H1 (cell line): Measurements from ENCODE around the gene SHISAL1. TPM values are rescaled to one million over a fixed set of nuclear protein-coding genes. Genes with fewer than 3 reads are reported as not detected.

Experiments used
- CTCF ChIA-PET: fragments of 300-600 bp; sonication (Branson Sonifier 250); formaldehyde crosslinking; loops from one replicate; lab custom pipeline; 2021; ENCODE audit not compliant: partially characterized antibody; lab: Charles Lee
- POLR2A ChIA-PET: fragments of 300-600 bp; sonication (Branson Sonifier 250); formaldehyde crosslinking; loops from one replicate; lab custom pipeline; 2021; ENCODE audit warnings: inconsistent platforms; ENCODE audit not compliant: partially characterized antibody; lab: Charles Lee
- DNase-seq, 2 experiments: peaks; one replicate each; pipeline versions ENCODE4 v3.0.0 to v3.0.0-alpha.2; 2010 to 2022; ENCODE audit warnings: low spot score in 2 of 2, low read depth in 1 of 2, mixed read lengths in 1 of 2
- FAIRE-seq: peaks from 2 replicates; lab custom pipeline; 2011; peaks lifted over from hg19 to GRCh38; lab: Jason Lieb, UNC
- H2AFZ ChIP-seq: 2 replicates; pipeline ENCODE4 v1.8.1; 2012; ENCODE audit warnings: low read length, inconsistent platforms
- H2AK5ac ChIP-seq: 2 replicates; pipeline ENCODE4 v1.6.1; 2013; ENCODE audit warnings: low read depth, low read length
- H2BK120ac ChIP-seq: replicated peaks from 2 replicates; pipeline ENCODE3; 2013; ENCODE audit warnings: low read depth, low read length, inconsistent platforms
- H2BK12ac ChIP-seq: 2 replicates; pipeline ENCODE4 v1.6.1; 2013; ENCODE audit warnings: low read depth, low read length
- H2BK15ac ChIP-seq: 2 replicates; pipeline ENCODE4 v1.6.1; 2013; ENCODE audit warnings: low read length
- H2BK20ac ChIP-seq: 2 replicates; pipeline ENCODE4 v1.6.1; 2013; ENCODE audit warnings: low read length
- H2BK5ac ChIP-seq: 2 replicates; pipeline ENCODE4 v1.6.1; 2013; ENCODE audit warnings: low read depth, low read length
- H3K14ac ChIP-seq: 2 replicates; pipeline ENCODE4 v1.6.1; 2013; ENCODE audit warnings: inconsistent platforms; ENCODE audit not compliant: insufficient read length
- H3K18ac ChIP-seq: 2 replicates; pipeline ENCODE4 v1.6.1; 2013; ENCODE audit warnings: low read length; ENCODE audit errors: extremely low read depth
- H3K23ac ChIP-seq: 2 replicates; pipeline ENCODE4 v1.6.1; 2013; ENCODE audit warnings: inconsistent platforms; ENCODE audit not compliant: insufficient read length
- H3K23me2 ChIP-seq: 2 replicates; pipeline ENCODE4 v1.6.1; 2013; ENCODE audit warnings: low read depth, low read length
- H3K27ac ChIP-seq: 2 replicates; pipeline ENCODE4 v1.6.1; 2011; ENCODE audit warnings: low read depth, low read length, inconsistent platforms
- H3K27me3 ChIP-seq, 4 experiments: replicated peaks in 1 of 4; 1 replicate in 1 of 4; 2 replicates in 3 of 4; pipeline versions ENCODE4 v1.6.1 to v1.8.1; 2011 to 2013; ENCODE audit warnings: low read length in 3 of 4, mild to moderate bottlenecking in 3 of 4, inconsistent platforms in 2 of 4, mixed read lengths in 2 of 4, moderate library complexity in 1 of 4; ENCODE audit not compliant: control insufficient read depth in 3 of 4, insufficient read depth in 3 of 4; ENCODE audit errors: extremely low read depth in 1 of 4
- H3K36me3 ChIP-seq, 4 experiments: 2 replicates each; pipeline versions ENCODE4 v1.6.1 to v1.8.1; 2011 to 2013; ENCODE audit warnings: mild to moderate bottlenecking in 4 of 4, low read length in 3 of 4, moderate library complexity in 2 of 4, control low read depth in 1 of 4, inconsistent platforms in 1 of 4; ENCODE audit not compliant: insufficient read depth in 4 of 4, control insufficient read depth in 2 of 4
- H3K4ac ChIP-seq: replicated peaks from 2 replicates; pipeline ENCODE3; 2013; ENCODE audit warnings: low read length, low read depth, mixed read lengths, inconsistent platforms; ENCODE audit not compliant: insufficient read length
- H3K4me1 ChIP-seq, 4 experiments: replicated peaks in 1 of 4; 1 replicate in 1 of 4; 2 replicates in 3 of 4; pipeline versions ENCODE4 v1.6.1 to v1.8.1; 2011 to 2013; ENCODE audit warnings: low read length in 3 of 4, inconsistent platforms in 2 of 4, mixed read lengths in 1 of 4; ENCODE audit not compliant: insufficient read depth in 4 of 4, control insufficient read depth in 3 of 4
- H3K4me2 ChIP-seq, 2 experiments: 2 replicates each; pipeline versions ENCODE4 v1.6.1 to v1.8.1; 2011 to 2013; ENCODE audit warnings: low read depth in 2 of 2, low read length in 2 of 2, control low read depth in 1 of 2, inconsistent platforms in 1 of 2, mild to moderate bottlenecking in 1 of 2; ENCODE audit not compliant: insufficient read depth in 1 of 2
- H3K4me3 ChIP-seq, 4 experiments: fragments of 200-600, 300-600 bp in 1 of 4; sonication (generic), shearing (Covaris generic), sonication (Bioruptor Twin) in 1 of 4; 2 replicates each; pipeline versions ENCODE4 v1.5.1 to v1.8.1; 2011 to 2016; ENCODE audit warnings: low read length in 4 of 4, low read depth in 3 of 4, control low read depth in 2 of 4, inconsistent platforms in 2 of 4, mild to moderate bottlenecking in 2 of 4, mixed read lengths in 1 of 4, moderate library complexity in 1 of 4; ENCODE audit not compliant: insufficient read depth in 2 of 4; ENCODE audit errors: extremely low read depth in 1 of 4
- H3K56ac ChIP-seq: replicated peaks from 2 replicates; pipeline ENCODE3; 2013; ENCODE audit warnings: low read depth, mild to moderate bottlenecking, mixed read lengths, low read length, inconsistent platforms; ENCODE audit not compliant: insufficient read length
- H3K79me1 ChIP-seq: 2 replicates; pipeline ENCODE4 v1.6.1; 2013; ENCODE audit warnings: low read depth, low read length, control low read depth
- H3K79me2 ChIP-seq, 2 experiments: 2 replicates each; pipeline versions ENCODE4 v1.6.1 to v1.8.1; 2012 to 2013; ENCODE audit warnings: low read length in 2 of 2, mild to moderate bottlenecking in 2 of 2, inconsistent platforms in 1 of 2; ENCODE audit not compliant: insufficient read depth in 2 of 2, control insufficient read depth in 1 of 2
- H3K9ac ChIP-seq, 4 experiments: replicated peaks in 1 of 4; 1 replicate in 1 of 4; 2 replicates in 3 of 4; pipeline versions ENCODE4 v1.6.1 to v1.8.1; 2011 to 2013; ENCODE audit warnings: low read depth in 3 of 4, low read length in 3 of 4, control low read depth in 2 of 4, mild to moderate bottlenecking in 2 of 4, moderate library complexity in 2 of 4, inconsistent platforms in 1 of 4; ENCODE audit errors: extremely low read depth in 1 of 4
- H3K9me3 ChIP-seq, 2 experiments: 2 replicates each; pipeline versions ENCODE4 v1.6.1 to v1.8.1; 2012 to 2013; ENCODE audit warnings: mild to moderate bottlenecking in 2 of 2, moderate library complexity in 2 of 2, control low read depth in 1 of 2, inconsistent platforms in 1 of 2, low read depth in 1 of 2, low read length in 1 of 2, mixed read lengths in 1 of 2; ENCODE audit not compliant: insufficient read depth in 2 of 2
- H4K20me1 ChIP-seq, 2 experiments: replicated peaks in 1 of 2; 2 replicates each; pipeline versions ENCODE3 to v1.8.1; 2011 to 2013; ENCODE audit warnings: inconsistent platforms in 2 of 2, low read length in 2 of 2, mild to moderate bottlenecking in 1 of 2; ENCODE audit not compliant: insufficient read depth in 2 of 2, control insufficient read depth in 1 of 2
- H4K5ac ChIP-seq: 2 replicates; pipeline ENCODE4 v1.6.1; 2013; ENCODE audit warnings: low read length, low read depth, mixed read lengths, inconsistent platforms; ENCODE audit not compliant: insufficient read length
- H4K8ac ChIP-seq: 2 replicates; pipeline ENCODE4 v1.8.0; 2013; ENCODE audit warnings: mild to moderate bottlenecking, moderate library complexity, low read length, inconsistent platforms; ENCODE audit not compliant: insufficient read depth; ENCODE audit errors: extremely low read depth
- H4K91ac ChIP-seq: replicated peaks from 2 replicates; pipeline ENCODE3; 2013; ENCODE audit warnings: low read length, mixed read lengths, inconsistent platforms; ENCODE audit not compliant: insufficient read length
- CBX8 ChIP-seq: fragments of 300-800, 300-1000 bp; sonication (generic); IDR thresholded peaks from 2 replicates; pipeline ENCODE4 v1.7.1; 2016; ENCODE audit warnings: low read depth, low read length, borderline replicate concordance
- CTCF ChIP-seq, 3 experiments: IDR thresholded peaks; 1 replicate in 2 of 3; 2 replicates in 1 of 3; pipeline versions ENCODE4 v1.5.1 to v1.6.1; 2011; ENCODE audit warnings: low read length in 3 of 3, mild to moderate bottlenecking in 3 of 3, inconsistent platforms in 2 of 3, low read depth in 1 of 3, moderate library complexity in 1 of 3; ENCODE audit not compliant: insufficient read depth in 1 of 3; ENCODE audit errors: control extremely low read depth in 1 of 3
- EP300 ChIP-seq, 2 experiments: IDR thresholded peaks; 1 replicate in 1 of 2; 2 replicates in 1 of 2; pipeline ENCODE4 v1.6.1; 2011 to 2012; ENCODE audit warnings: low read depth in 2 of 2, low read length in 2 of 2, mild to moderate bottlenecking in 2 of 2, borderline replicate concordance in 1 of 2, inconsistent platforms in 1 of 2, moderate library complexity in 1 of 2
- JUN ChIP-seq: IDR thresholded peaks from 2 replicates; pipeline ENCODE4 v1.6.1; 2011; ENCODE audit warnings: low read depth, mild to moderate bottlenecking, improper control_type of control experiment, low read length
- KDM5A ChIP-seq: fragments of 200-600 bp; IDR thresholded peaks from 2 replicates; pipeline ENCODE4 v1.7.1; 2012; ENCODE audit warnings: mild to moderate bottlenecking, low read length, inconsistent platforms, mixed read lengths
- MAFK ChIP-seq: IDR thresholded peaks from 2 replicates; pipeline ENCODE4 v1.6.1; 2012; ENCODE audit warnings: low read depth, mild to moderate bottlenecking, improper control_type of control experiment, low read length
- RNF2 ChIP-seq: fragments of 200-900, 300-1000 bp; sonication (generic); IDR thresholded peaks from 2 replicates; pipeline ENCODE4 v1.7.1; 2016; ENCODE audit warnings: borderline replicate concordance, low read depth, mild to moderate bottlenecking, antibody characterized with exemption, low read length; ENCODE audit not compliant: poor library complexity, severe bottlenecking; ENCODE audit errors: missing control alignments
- SIRT6 ChIP-seq: IDR thresholded peaks from one replicate; pipeline ENCODE4 v1.7.1; 2012; ENCODE audit warnings: low read length, inconsistent platforms
- TBP ChIP-seq: IDR thresholded peaks from 2 replicates; pipeline ENCODE4 v1.6.1; 2011; ENCODE audit warnings: low read depth, low read length, improper control_type of control experiment
- USF2 ChIP-seq: IDR thresholded peaks from 2 replicates; pipeline ENCODE4 v1.6.1; 2011; ENCODE audit warnings: low read length, improper control_type of control experiment
- WGBS, 2 experiments: shearing (Covaris generic) in 1 of 2; methylation state at CpG; one replicate each; pipeline versions ENCODE4 v1.1.6 to v1.1.7; 2013 to 2015; ENCODE audit warnings: low lambda C conversion rate in 2 of 2, mixed read lengths in 2 of 2, inconsistent platforms in 1 of 2, low coverage in 1 of 2, missing lambda C conversion rate in 1 of 2; ENCODE audit not compliant: insufficient replicate concordance in 2 of 2, insufficient coverage in 1 of 2, insufficient read length in 1 of 2; ENCODE audit errors: extremely low coverage in 1 of 2, missing lambda C conversion rate in 1 of 2; 5-methylcytosine and 5-hydroxymethylcytosine counted together
- polyA plus RNA-seq, 7 experiments: library from polyadenylated mRNA; depleted of rRNA in 3 of 7; stranded (reverse) in 5 of 7; unstranded in 2 of 7; fragments of >200 nt in 5 of 7; fragments of 200-250 nt in 2 of 7; gene quantifications; 1 replicate in 5 of 7; 2 replicates in 1 of 7; 4 replicates in 1 of 7; pipeline versions ENCODE4 v1.2.1 to v1.2.3, GENCODE V29; 2011 to 2013; ENCODE audit warnings: missing spikeins in 2 of 7, mixed read lengths in 2 of 7
- total RNA-seq: library from RNA; stranded (reverse); fragmentation: NEBNext Ultra II Directional; extraction: Animal tissue kit (Norgen Biotek cat#: 25700); gene quantifications from 2 replicates; pipeline ENCODE4 v1.2.1, GENCODE V29; 2021

Gene SHISAL1
- total and polyA plus RNA-seq, 2 of the 8 experiments (the other 6 are each of a cell fraction or from before 2014, with no cell fraction given) = 3.7 to 5.8 TPM

GRCh38 chr22:44214764-44215163 is 98.0 kb downstream of the SHISAL1 start:
- no peak overlapping the region for H2AK5ac ChIP-seq
- H4K20me1 ChIP-seq = peaks cover 0 to 5% of the 10 kb centered on the region in 2 experiments
- WGBS, 2 experiments = 85% methylated on average over 6 of the region's 6 CpGs; no CpG with 5 or more reads in 1 of the 2 experiments
- 0 out of 4 replicates have a peak, but pooled peaks cover 0 to 3% of the 10 kb centered on the region in 2 experiments for H3K9me3 ChIP-seq
- H3K18ac ChIP-seq = no peak overlapping the region
- peaks cover 7% of the 10 kb centered on the region; the same call in 1 of the 2 replicates for H3K23me2 ChIP-seq
- no peaks in the 10 kb centered on the region for H3K79me1 ChIP-seq
- FAIRE-seq = no peak
- H3K4me2 ChIP-seq = no peak overlapping the region
- no peaks in the 10 kb centered on the region for H3K27me3 ChIP-seq
- no peak overlapping the region for H3K23ac ChIP-seq
- H4K8ac ChIP-seq = no peak overlapping the region
- H3K9ac ChIP-seq = no peak overlapping the region
- H3K56ac ChIP-seq = no peak overlapping the region
- no peak overlapping the region for H2BK120ac ChIP-seq
- no peak overlapping the region for H2AFZ ChIP-seq
- H3K36me3 ChIP-seq = no peaks in the 10 kb centered on the region; a peak in 1 of 8 replicates
- peak in 1 of 2 experiments; percentile 13 for DNase-seq
- H3K79me2 ChIP-seq = no peaks in the 10 kb centered on the region
- POLR2A ChIA-PET = no interaction called here
- H3K4ac ChIP-seq = no peak overlapping the region
- H4K91ac ChIP-seq = no peak overlapping the region
- H2BK12ac ChIP-seq = no peak overlapping the region
- H4K5ac ChIP-seq = no peak overlapping the region
- H3K27ac ChIP-seq = no peak overlapping the region
- CTCF ChIA-PET = no interaction called here
- no peak overlapping the region for H2BK20ac ChIP-seq
- no peak overlapping the region for H3K4me3 ChIP-seq
- H2BK15ac ChIP-seq = no peak overlapping the region
- no peak overlapping the region for H2BK5ac ChIP-seq
- H3K4me1 ChIP-seq = no peaks in the 10 kb centered on the region; a peak in 1 of 7 replicates
- H3K14ac ChIP-seq = no peak overlapping the region
- TF ChIP-seq TBP = no peak
- no peak for TF ChIP-seq EP300 (IDR thresholded peaks at IDR 0.05; ENCODE audit: borderline replicate concordance in 1 of 2, low read depth in 2 of 2, low read length in 2 of 2)
- TF ChIP-seq CTCF (IDR thresholded peaks at IDR 0.05; ENCODE audit: control extremely low read depth in 1 of 3, insufficient read depth in 1 of 3, low read depth in 1 of 3, low read length in 3 of 3) = no peak
- no peak for TF ChIP-seq MAFK
- TF ChIP-seq JUN = no peak
- no peak for TF ChIP-seq CBX8
- no peak for TF ChIP-seq KDM5A
- TF ChIP-seq SIRT6 = no peak
- no peak for TF ChIP-seq RNF2
- no peak for TF ChIP-seq USF2
